K562 (cell line): ENCODE data around the gene PRKAR2B. TPM values are rescaled to one million over a fixed set of nuclear protein-coding genes. Genes with fewer than 3 reads are reported as not detected.

Source experiments
- ATF1 ChIP-seq, 2 experiments: fragments of 450-650 bp in 1 of 2; IDR thresholded peaks; 2 replicates each; pipeline ENCODE4 v1.6.1; 2016; ENCODE audit warnings: missing compliant biosample characterization in 1 of 2, missing genetic modification characterization in 1 of 2
- BCOR ChIP-seq: fragments of 450-650 bp; IDR thresholded peaks from 2 replicates; pipeline ENCODE4 v1.6.1; 2016
- CBX5 ChIP-seq: IDR thresholded peaks from 2 replicates; pipeline ENCODE4 v1.6.1; 2014; ENCODE audit warnings: low read depth, borderline replicate concordance
- E2F6 ChIP-seq, 2 experiments: IDR thresholded peaks; 2 replicates each; pipeline ENCODE4 v1.6.1; 2011; ENCODE audit warnings: borderline replicate concordance in 1 of 2, control low read depth in 1 of 2, low read depth in 1 of 2, low read length in 1 of 2, mild to moderate bottlenecking in 1 of 2, mixed read lengths in 1 of 2, moderate library complexity in 1 of 2; ENCODE audit not compliant: insufficient read depth in 1 of 2, insufficient read length in 1 of 2, poor library complexity in 1 of 2, severe bottlenecking in 1 of 2; ENCODE audit errors: extremely low read depth in 1 of 2
- E4F1 ChIP-seq: fragments of 250-450 bp; sonication (Bioruptor Pico); IDR thresholded peaks from 2 replicates; pipeline ENCODE4 v1.5.0; 2021; ENCODE audit warnings: mild to moderate bottlenecking, borderline replicate concordance
- GABPB1 ChIP-seq: sonication (generic); formaldehyde crosslinking; IDR thresholded peaks from 2 replicates; pipeline ENCODE4 v1.8.0; 2022; ENCODE audit warnings: mild to moderate bottlenecking, missing genetic modification reagents
- KDM2B ChIP-seq: fragments of 250-450 bp; sonication (Bioruptor Pico); IDR thresholded peaks from 2 replicates; pipeline ENCODE4 v1.8.0; 2021; ENCODE audit warnings: mild to moderate bottlenecking, moderate library complexity
- KDM4B ChIP-seq, 2 experiments: fragments of 450-650 bp in 1 of 2; sonication (generic) in 1 of 2; IDR thresholded peaks; 2 replicates each; pipeline ENCODE4 v1.6.1; 2016 to 2017; ENCODE audit warnings: borderline replicate concordance in 2 of 2, antibody characterized with exemption in 1 of 2, low read depth in 1 of 2, mild to moderate bottlenecking in 1 of 2
- MCM2 ChIP-seq: fragments of 450-650 bp; IDR thresholded peaks from 2 replicates; pipeline ENCODE4 v1.6.1; 2017; ENCODE audit warnings: low read depth, mild to moderate bottlenecking
- RBM34 ChIP-seq: fragments of 200-400 bp; formaldehyde crosslinking; IDR thresholded peaks from 2 replicates; pipeline ENCODE4 v1.6.1; 2018; ENCODE audit warnings: low read length, borderline replicate concordance; ENCODE audit not compliant: insufficient read depth
- XRCC3 ChIP-seq: fragments of 450-650 bp; IDR thresholded peaks from 2 replicates; pipeline ENCODE4 v1.6.1; 2017; ENCODE audit warnings: mild to moderate bottlenecking, moderate library complexity
- ZNF23 ChIP-seq: fragments of 250-450 bp; sonication (Bioruptor Pico); IDR thresholded peaks from 2 replicates; pipeline ENCODE4 v1.4.0; 2020; ENCODE audit warnings: mild to moderate bottlenecking
- ZNF551 ChIP-seq: fragments of 250-450 bp; sonication (Bioruptor Pico); IDR thresholded peaks from 2 replicates; pipeline ENCODE4 v1.5.0; 2021; ENCODE audit warnings: mild to moderate bottlenecking, moderate library complexity
- ZNF584 ChIP-seq: fragments of 200-800 bp; sonication (Bioruptor generic); IDR thresholded peaks from 2 replicates; pipeline ENCODE4 v1.6.1; 2016; ENCODE audit warnings: low read depth, mild to moderate bottlenecking, missing genetic modification characterization, missing compliant biosample characterization
- polyA plus RNA-seq, 8 experiments: library from polyadenylated mRNA; depleted of rRNA in 4 of 8; stranded (reverse) in 5 of 8; unstranded in 3 of 8; fragments of >200 nt; fragmentation: Nextera tagmentation in 2 of 8; fragmentation: Illumina TruSeq in 1 of 8; extraction: Ambion mirVana in 2 of 8; extraction: Trizol in 1 of 8; gene quantifications; 2 replicates each; pipeline versions ENCODE4 v1.2.1 to v1.2.3, GENCODE V29; 2011 to 2014; ENCODE audit warnings: inconsistent platforms in 1 of 8, missing spikeins in 1 of 8
- total RNA-seq, 7 experiments: library from RNA; depleted of rRNA in 6 of 7; stranded (reverse); fragments of >200 nt in 6 of 7; fragmentation: Illumina TruSeq in 2 of 7; extraction: Trizol in 2 of 7; gene quantifications; 2 replicates each; pipeline versions ENCODE4 v1.2.1 to v1.2.3, GENCODE V29; 2011 to 2021; ENCODE audit warnings: low replicate concordance in 1 of 7
- TF ChIP-seq, protein P1 (sequence below): sonication (generic); formaldehyde crosslinking; IDR thresholded peaks from 2 replicates; pipeline ENCODE4 v1.8.1; 2023; ENCODE audit warnings: mild to moderate bottlenecking, missing genetic modification reagents, moderate library complexity
- TF ChIP-seq, protein P2 (sequence below): fragments of 450-650 bp; formaldehyde crosslinking; IDR thresholded peaks from 2 replicates; pipeline ENCODE4 v1.4.0; 2020; ENCODE audit warnings: mild to moderate bottlenecking
- TF ChIP-seq, protein P3 (sequence below): fragments of 250-450 bp; sonication (Bioruptor Pico); IDR thresholded peaks from 2 replicates; pipeline ENCODE4 v1.4.0; 2020
- TF ChIP-seq, protein P4 (sequence below): sonication (generic); formaldehyde crosslinking; IDR thresholded peaks from 2 replicates; pipeline ENCODE4 v1.8.0; 2022; ENCODE audit warnings: mild to moderate bottlenecking, low read depth, missing genetic modification reagents

Gene PRKAR2B
- total and polyA plus RNA-seq, 9 of the 15 experiments (the other 6 are each of a cell fraction or from before 2014, with no cell fraction given): 59.0 to 173 (median 129) TPM

- TF ChIP-seq, protein P1, sequence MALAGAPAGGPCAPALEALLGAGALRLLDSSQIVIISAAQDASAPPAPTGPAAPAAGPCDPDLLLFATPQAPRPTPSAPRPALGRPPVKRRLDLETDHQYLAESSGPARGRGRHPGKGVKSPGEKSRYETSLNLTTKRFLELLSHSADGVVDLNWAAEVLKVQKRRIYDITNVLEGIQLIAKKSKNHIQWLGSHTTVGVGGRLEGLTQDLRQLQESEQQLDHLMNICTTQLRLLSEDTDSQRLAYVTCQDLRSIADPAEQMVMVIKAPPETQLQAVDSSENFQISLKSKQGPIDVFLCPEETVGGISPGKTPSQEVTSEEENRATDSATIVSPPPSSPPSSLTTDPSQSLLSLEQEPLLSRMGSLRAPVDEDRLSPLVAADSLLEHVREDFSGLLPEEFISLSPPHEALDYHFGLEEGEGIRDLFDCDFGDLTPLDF (CRISPR knock-in tag): no peak
- TF ChIP-seq ZNF23: no peak
- no peak for TF ChIP-seq GABPB1
- no peak for TF ChIP-seq KDM2B (CRISPR knock-in tag)
- no peak for TF ChIP-seq E2F6 (IDR thresholded peaks at IDR 0.05; ENCODE audit: borderline replicate concordance in 1 of 2, extremely low read depth in 1 of 2, insufficient read depth in 1 of 2, insufficient read length in 1 of 2, low read depth in 1 of 2, low read length in 1 of 2, poor library complexity in 1 of 2, severe bottlenecking in 1 of 2)
- TF ChIP-seq, protein P2, sequence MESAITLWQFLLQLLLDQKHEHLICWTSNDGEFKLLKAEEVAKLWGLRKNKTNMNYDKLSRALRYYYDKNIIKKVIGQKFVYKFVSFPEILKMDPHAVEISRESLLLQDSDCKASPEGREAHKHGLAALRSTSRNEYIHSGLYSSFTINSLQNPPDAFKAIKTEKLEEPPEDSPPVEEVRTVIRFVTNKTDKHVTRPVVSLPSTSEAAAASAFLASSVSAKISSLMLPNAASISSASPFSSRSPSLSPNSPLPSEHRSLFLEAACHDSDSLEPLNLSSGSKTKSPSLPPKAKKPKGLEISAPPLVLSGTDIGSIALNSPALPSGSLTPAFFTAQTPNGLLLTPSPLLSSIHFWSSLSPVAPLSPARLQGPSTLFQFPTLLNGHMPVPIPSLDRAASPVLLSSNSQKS: no peak
- no peak for TF ChIP-seq ZNF551 (CRISPR knock-in tag)
- TF ChIP-seq, protein P3, sequence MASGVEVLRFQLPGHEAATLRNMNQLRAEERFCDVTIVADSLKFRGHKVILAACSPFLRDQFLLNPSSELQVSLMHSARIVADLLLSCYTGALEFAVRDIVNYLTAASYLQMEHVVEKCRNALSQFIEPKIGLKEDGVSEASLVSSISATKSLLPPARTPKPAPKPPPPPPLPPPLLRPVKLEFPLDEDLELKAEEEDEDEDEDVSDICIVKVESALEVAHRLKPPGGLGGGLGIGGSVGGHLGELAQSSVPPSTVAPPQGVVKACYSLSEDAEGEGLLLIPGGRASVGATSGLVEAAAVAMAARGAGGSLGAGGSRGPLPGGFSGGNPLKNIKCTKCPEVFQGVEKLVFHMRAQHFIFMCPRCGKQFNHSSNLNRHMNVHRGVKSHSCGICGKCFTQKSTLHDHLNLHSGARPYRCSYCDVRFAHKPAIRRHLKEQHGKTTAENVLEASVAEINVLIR (CRISPR knock-in tag): no peak
- no peak for TF ChIP-seq MCM2
- no peak for TF ChIP-seq BCOR
- TF ChIP-seq ZNF584 (CRISPR knock-in tag): no peak
- TF ChIP-seq CBX5: no peak
- TF ChIP-seq, protein P4, sequence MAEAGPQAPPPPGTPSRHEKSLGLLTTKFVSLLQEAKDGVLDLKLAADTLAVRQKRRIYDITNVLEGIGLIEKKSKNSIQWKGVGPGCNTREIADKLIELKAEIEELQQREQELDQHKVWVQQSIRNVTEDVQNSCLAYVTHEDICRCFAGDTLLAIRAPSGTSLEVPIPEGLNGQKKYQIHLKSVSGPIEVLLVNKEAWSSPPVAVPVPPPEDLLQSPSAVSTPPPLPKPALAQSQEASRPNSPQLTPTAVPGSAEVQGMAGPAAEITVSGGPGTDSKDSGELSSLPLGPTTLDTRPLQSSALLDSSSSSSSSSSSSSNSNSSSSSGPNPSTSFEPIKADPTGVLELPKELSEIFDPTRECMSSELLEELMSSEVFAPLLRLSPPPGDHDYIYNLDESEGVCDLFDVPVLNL: no peak
- TF ChIP-seq KDM4B (IDR thresholded peaks at IDR 0.05; ENCODE audit: borderline replicate concordance in 2 of 2, low read depth in 1 of 2): no peak
- no peak for TF ChIP-seq ATF1 (CRISPR knock-in tag; IDR thresholded peaks at IDR 0.05)
- no peak for TF ChIP-seq ATF1 (tag; IDR thresholded peaks at IDR 0.05)
- no peak for TF ChIP-seq RBM34
- no peak for TF ChIP-seq E4F1 (CRISPR knock-in tag)
- no peak for TF ChIP-seq XRCC3
Measured at GRCh38 chr7:107179326-107180164, 135.0 kb downstream of the PRKAR2B start (continued).
